Activated CD4-positive, alpha-beta T cell treated with anti-CD3 and anti-CD28 coated beads for 1 hour (primary cell): ENCODE results near the gene HDAC10.

Source experiments
- DNase-seq: peaks from one replicate; pipeline ENCODE4 v3.0.0-alpha.2; 2020

The HDAC10 gene

DNA sequence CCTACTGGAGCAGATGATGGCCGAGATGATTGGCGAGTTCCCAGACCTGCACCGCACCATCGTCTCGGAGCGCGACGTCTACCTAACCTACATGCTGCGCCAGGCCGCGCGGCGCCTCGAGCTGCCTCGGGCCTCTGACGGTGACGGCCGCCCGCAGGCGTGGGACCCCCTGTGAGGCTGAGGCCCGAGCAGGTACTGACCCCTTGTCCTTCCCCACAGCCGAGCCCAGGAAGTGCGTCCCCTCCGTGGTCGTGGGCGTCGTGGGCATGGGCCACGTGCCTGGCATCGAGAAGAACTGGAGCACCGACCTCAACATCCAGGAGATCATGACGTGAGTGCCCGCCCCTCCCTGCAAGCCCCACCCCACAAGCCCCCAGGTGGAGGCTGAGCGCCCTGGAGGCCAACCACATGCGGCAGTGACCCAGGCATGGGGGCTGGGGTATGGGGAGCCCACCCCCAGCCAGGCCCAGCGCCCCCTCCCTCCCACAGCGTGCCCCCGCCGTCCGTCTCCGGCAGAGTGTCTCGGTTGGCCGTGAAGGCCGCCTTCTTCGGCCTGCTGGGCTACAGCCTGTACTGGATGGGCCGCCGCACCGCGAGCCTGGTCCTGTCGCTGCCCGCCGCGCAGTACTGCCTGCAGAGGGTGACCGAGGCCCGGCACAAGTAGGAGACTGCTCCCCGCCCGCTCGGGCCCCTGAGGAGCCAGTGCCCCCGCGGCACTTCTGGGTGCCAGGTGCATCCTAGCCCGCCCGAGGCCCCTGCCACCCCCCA is 53.0 kb downstream of the HDAC10 start:
- no peak for DNase-seq

DNA sequence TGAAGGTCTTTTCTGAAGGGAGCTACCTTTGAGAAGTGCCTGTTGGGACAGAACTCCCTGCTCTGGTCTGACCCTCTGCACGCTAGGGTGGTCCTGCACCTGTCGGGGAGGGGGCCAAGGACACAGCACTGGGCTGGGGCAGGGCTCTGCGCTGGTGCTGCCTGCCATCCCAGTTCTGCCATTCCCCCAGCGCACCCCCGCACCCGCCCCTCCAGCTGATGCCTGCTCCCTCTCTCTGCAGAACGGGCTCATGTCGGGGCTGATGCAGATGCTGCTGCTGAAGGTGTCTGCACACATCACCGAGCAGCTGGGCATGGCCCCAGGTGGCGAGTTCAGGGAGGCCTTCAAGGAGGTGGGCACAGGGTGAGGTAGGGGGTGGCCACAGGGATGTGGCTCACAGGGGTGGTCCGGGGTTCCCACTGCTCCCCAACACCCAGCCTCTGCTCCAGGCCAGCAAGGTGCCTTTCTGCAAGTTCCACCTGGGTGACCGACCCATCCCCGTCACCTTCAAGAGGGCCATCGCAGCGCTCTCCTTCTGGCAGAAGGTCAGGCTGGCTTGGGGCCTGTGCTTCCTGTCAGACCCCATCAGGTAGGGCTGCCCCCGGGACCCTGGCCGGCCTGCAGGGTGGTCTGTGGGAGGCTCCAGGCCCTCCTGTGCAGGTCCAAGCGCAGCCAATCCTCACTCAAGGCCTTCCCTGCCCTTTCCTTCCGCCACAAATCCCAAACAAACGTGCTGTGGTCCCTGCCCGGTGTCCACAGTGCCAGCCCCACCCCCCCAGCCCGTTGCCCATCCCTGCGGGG is 53.9 kb downstream of the HDAC10 start:
- no peak for DNase-seq

DNA sequence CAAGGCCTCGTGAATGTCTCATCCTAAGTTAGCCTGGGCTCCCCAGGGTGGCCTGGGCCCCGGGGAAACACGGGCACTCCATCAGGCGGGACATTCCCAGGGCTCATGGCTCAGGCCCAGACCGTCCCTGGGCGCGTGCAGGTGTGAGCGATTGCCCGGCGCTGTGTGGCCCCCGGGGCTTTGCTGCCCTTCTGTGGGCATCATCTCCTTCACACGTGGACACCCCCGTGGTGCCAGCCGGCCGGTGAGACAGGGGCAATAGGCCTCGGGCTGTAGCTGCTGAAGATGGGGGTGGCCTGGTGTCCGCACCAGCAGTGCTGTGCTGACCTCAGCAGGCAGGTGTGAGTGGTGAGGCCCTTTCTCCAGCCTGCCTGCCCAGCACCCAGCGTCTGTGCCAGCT is 54.8 kb downstream of the HDAC10 start:
- DNase-seq: no peak
